Measurements from ENCODE around the gene KCTD1.
"Not testable (repeated sequence)": the region's sequence is repeated elsewhere in the genome, so short reads cannot be mapped to it uniquely, and the experiment has no call there.

The KCTD1 gene

DNA sequence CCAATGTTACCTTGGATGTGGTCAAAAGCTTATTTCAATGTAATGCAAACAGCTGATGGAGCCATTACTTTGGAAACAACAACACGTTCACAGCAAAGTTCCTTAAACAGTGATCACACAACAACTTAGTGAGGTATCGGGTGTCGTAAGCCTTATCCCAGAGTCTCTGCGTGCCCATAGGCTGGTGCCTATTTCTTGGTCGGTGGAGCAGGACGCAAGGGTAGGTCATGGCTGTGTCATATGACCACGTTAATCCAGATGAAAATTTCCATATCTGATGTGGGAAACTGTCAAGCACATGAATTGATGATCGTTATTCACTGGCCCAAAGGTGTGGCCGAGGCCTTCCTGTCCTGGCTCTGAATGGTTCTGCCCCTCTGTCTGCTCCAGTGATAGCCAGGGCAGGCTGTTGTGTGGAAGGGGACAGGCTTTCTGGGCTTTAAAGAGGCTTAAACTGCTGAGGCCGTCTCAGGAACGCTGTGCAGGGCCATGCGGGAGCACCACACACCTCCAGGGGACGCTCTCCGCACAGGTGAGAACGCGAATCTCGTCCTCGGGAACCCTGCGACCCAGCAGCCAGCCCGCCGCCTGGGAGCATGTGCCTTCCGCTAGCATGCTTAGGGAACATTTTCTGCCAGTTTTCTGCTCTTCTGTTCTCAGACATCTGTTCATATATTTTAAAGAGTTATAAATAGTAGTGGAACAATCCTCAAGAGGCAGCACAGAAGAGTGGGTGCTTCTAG is 90.6 kb downstream of the KCTD1 start:
- DNase-seq = no peak

DNA sequence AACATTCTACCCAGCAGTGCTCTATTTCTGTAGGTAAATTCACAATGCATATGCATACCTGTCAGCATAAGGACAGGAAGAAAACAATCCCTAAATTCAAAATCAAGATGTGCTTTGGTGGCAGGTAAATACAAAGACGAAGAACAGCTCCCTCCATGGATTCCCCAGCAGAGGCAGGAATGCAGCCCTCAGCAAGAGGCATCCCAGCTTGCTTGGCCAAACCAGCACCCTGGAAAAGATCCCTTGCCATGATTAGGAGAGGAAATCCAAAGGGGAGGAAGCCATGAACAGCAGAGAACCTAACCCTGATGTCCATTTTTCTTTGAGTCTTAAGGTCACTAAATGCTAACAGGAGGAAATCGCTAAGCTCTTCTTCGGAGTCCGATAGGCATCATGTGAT is 91.2 kb downstream of the KCTD1 start:
- DNase-seq = no peak

DNA sequence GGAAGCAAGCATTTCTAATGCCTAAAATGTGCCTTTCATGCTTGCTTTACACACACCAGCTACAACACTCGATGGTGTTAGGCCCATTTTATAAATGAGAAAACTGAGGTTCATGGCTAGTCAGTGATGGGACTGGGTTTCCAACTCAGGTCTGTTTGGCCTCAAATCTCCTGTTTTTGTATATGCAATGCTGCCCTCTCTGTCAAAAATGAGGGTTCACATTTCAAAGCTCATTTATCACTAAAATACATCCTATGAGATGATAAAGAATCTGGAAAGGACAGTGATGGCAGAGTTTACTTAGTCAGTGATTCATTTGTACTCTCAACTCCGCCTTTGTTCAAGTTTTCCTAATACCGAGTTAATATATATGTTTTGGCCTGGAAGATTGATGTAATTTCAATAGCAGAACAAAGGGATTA is 92.3 kb downstream of the KCTD1 start:
- DNase-seq = no peak

DNA sequence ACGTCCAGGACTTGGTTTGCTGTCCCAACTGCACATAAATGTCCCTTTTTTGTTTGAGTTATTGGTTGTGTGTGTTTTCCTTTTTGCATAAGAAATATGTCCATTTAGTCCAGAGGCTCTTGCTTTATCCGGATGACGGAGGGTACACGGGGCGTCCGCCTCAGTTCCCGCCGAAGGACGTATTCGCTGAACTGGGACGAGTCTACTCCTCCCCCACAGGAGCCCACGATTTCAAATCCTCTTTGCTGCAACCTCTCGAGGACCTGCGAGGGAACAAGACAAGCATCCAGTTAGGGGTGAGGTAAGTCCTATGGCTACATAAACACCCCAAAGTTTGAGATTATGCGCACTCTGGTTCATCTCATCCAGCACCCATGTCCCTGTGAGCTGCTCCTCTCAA is 92.7 kb downstream of the KCTD1 start:
- no peak for DNase-seq

DNA sequence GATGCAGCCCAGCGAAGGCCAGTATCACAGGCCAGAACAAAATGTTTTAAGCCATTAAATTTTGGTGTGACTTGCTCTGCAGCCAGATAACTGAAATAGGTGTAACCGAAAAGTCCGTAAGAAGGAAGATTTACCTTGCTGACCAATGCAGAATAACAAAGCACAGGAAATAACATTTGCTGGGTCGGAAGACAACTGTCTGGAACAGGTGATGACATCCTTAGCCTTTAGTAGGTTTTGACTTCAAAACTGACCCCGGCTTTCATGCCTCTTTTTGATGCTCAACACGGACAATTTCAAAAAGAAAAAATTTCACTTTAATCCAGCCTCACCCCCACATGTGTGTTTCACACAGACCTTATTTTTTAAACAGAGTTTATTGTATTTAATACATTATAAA is 93.7 kb downstream of the KCTD1 start:
- DNase-seq = no peak

DNA sequence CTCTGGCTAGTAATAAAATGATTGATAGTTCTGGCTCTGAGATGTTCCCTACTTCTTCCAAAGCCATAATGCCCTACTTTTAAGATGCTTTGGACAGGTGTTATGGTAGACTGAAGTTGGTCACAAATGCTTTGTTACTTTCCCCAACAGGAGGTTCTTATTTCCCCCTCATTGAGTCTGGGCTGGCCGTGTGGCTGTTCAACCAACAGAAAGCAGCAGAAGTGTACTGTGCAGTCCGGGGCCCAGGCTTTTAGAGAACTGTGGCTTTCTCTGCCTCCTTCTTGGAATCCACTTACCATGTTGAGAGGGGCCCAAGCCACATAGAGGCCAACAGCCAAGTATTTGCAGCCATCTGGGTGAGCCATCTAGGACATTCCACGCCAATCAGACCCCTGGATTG is 94.2 kb downstream of the KCTD1 start:
- no peak for DNase-seq

DNA sequence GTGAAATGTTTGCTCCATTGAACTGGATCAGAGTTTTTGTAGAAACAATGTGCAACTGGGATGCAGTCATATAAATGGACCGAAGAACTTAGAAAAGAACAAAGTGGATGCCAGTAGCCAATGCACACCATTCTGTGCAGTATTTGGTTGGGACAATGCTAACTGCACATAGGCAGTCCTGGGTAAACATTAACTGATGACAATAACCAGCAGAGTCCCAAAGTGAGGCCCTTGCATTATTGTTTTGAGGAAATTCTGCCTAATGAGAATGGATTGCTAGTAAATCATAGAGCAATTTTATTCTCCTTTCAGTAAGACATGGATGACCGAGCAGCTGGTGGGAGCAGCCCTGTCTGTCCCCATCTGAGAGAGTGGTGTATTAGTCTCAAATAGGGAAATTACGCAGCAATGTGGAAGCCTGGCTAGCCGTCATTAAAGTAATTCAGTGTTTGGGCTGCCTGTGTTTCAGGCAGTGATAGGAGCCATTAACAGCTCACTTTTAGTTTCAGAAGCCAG is 94.9 kb downstream of the KCTD1 start:
- DNase-seq = no peak

DNA sequence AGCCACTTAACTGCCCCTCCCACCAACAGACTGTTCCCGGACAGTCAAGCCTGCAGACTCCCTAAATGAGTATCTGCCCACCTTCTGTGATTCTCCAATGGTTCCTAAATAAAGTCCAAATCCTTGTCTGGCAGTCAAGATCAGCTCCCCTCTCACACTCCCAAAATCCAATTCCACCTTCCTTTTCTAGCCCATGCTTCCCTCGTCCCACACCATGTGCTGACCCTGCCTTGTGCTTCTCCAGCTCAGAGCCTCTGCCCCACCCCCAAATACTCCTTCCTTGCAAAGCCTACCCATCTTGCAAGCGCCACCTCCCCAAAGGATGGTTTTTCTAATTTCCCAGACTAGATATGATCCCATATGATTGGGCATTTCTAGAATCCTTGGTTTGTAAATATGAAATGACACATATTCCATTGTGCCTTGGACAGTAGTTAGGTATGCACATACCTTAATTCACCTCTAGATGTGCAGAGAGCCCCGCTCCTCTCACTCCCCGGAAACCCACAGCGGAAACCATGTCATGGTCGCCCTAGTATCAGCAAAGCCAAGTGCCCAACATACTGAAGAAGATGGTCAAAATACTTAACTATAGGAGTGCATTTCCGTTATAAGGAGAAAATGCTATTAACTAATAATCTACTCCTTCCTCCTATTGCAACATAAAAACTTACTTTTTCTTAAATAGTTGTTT is 97.2 kb downstream of the KCTD1 start:
- no peak for DNase-seq

DNA sequence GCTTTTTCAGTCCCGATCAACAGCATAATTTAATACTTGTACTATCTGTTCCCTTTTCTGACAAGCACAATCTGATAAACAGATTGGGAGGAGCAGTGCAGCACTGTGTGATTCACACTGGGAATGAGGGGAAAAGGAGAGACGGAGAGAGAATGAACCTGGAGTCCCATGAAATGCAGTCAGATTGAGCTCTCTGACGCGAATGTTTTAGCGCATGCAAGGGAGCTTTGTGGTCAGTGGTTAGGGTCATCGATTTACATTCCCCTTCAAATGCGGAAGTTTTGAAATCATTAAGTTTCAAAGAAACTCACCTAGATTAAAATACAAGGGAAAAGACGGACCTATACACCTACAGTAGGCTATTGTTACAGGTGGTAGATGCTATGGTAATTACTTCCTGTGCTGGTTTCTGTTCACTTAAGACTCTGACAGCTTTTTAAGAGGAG is 99.6 kb downstream of the KCTD1 start:
- DNase-seq = no peak

DNA sequence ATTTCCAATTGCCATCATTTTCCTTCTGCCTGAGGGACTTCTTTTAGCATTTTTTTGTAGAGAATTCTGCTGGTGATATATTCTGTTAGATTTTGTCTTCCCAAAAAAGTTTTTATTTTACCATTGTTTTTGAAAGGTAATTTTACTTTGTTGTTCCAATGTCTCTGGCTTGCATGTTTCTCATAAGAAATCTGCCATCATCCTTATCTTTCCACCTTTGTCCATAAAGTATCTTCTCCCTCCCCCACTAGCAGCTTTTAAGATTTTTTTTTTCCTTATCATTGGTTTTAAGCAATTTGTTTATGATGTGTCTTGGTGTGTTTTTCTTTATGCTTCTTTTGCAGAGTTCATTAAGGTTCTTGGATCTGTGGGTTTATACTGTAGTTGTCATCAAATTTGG is 104.5 kb downstream of the KCTD1 start:
- no peak for DNase-seq

DNA sequence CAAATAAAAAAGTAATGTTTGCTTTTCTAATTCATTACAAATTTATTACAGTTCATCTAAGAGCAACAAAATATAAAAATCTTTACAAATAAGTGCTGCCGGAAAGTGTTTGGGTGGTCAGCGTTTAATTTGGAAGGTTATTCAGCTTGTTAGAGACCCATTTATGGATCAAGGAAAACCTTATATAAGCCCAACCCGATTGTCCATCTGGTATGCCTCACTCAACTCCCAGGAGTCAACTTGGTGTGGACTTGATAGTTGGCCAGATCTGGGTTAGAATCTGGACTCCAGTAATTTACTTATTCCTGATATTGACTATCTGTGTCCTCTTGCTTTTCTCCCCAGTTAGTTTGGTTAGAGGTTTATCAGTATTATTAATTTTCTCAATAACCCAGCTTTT is 106.2 kb downstream of the KCTD1 start:
- no peak for DNase-seq

DNA sequence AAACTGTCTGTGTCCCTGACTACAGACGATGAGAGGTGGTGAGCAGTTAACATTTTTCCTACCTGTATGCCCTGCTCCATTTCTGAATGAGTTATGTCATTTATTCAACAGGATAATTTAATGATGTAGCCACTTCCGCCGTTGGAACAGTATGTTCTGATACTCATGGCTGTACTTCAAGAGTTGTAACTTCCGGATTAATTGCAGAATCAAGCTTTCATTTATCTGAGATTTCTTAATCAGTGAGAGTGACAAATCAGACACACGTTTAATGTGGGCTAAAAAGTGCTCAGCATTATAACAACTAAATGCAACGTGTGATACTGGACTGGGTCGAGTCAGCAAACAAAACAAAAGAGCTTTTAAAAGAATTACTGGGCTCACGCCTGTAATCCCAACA is 107.7 kb downstream of the KCTD1 start:
- no peak for DNase-seq

DNA sequence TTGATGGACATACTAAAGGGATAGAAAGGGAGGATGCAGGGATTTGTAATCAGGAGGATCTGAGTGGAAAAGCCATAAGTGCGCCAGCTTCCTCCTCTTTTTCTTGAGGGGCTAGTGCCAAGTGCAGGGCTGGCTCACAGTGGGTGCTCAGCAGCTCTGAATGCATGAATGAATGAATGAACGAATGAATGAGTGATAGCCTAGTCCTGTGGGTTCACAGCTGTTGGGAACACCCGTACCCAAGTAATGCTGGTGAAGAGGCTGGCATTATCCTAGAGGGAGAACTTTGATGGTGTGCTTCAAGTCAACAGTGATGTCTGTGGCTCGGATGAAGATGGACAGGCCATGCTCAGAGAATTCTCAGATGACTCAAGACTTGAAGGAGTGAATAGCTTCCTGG is 108.8 kb downstream of the KCTD1 start:
- no peak for DNase-seq

DNA sequence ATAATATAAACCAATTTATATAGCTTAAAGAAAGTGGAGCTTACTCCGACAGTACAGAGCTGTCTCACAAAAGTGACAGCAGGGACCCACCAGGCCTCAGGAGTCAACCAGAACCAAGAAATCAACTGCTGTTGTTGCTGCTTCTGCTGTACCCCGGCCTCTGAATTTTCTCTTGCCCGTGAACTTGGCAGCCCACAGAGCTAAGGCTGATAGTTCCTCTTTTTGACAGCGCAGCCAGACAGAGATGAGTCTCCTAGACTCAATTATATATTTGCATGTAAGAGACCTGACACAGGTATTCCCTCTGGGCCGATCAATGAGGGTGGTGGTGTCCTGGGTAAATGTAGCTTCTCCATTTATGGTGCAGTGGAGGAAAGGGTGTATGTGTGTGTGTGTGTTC is 109.4 kb downstream of the KCTD1 start:
- DNase-seq = no peak

DNA sequence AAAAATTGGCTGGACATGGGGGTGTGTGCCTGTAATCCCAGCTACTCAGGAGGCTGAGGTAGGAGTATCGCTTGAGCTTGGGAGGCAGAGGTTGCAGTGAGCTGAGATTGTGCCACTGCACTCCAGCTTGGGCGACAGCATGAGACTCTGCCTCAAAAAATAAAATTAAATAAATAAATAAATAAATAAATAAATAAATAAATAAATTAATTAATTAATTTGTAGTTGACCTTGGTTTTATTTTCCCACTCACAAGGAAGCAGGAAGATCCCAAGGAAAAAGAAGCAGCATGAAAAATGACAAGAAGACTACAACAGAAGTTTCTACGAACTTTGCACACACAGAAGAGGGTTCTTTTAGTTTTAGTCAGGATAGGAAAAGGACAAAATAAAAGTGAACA is 110.7 kb downstream of the KCTD1 start:
- DNase-seq = not testable (repeated sequence)

DNA sequence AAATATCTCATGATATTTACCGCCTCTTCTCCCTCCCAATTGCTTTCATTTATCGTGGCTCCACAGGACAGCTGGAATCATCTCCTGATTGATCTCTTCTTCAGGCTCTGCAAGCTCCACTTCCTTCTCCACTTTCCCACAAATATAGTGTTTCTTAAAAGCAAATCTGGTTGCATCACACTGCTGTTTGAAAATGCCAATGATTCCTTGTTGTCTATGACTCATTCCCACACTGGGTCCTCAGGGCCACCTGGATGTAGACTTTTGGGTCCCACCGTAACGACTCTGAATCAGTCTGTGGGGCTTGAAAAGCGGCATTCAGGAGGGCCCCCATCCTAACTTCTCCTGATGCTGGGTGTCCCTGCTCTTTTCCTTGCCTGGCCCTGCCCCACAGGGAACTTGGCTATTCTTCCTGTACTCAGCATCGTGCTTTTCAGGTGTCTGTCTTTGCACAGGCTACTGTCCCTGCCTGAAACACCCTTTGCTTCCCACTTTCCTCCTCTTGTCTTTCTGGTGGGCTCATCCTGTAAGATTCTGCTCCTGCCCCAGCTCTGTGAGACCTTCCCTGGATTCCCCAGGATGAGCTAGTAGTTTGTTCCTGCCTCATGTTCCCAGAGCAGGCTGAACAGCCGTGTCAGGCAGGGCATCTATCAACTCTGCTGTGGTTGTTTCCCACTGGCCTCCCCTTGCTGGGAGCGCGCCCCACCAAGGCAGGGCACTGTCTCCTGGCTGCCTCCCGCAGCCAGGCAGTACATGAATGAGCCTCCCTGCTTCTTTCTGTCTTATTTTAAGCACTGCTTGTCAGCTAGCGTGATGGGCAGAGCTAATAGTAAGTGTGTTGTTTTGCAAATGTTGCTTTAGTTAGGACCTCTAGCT is 111.9 kb downstream of the KCTD1 start:
- DNase-seq = no peak

DNA sequence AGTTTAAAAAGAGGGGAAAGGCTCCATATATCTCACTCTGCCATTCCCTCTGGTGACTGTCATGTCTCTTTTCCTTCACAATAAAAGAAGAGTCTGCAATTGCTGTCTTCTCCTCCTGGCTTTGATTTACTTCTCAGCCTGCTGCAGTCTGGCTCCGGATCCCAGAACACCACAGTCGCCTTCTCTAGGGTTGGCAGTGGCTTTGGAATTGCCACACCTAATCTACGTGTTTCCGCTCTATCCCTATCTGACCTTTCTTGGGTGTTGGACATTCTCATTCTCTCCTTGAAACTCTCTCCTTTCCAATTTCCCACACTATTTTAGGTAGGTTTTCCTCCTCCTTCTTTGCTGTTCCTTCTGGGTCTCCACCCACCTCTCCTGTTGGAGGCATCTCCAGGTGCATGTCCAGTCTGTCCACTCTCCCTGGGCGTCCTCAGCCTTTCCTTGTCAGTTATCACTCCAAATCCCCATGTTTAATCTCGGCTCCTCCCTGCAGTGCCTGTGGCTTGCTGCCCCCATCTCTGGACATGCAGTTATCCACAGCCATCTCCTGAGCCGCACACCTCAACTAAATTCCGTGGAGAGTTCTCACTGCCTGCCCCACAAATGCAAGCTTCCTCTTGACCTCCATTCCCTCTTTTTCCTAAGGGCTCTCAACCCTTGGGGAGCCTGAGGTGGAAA is 112.8 kb downstream of the KCTD1 start:
- DNase-seq = no peak

DNA sequence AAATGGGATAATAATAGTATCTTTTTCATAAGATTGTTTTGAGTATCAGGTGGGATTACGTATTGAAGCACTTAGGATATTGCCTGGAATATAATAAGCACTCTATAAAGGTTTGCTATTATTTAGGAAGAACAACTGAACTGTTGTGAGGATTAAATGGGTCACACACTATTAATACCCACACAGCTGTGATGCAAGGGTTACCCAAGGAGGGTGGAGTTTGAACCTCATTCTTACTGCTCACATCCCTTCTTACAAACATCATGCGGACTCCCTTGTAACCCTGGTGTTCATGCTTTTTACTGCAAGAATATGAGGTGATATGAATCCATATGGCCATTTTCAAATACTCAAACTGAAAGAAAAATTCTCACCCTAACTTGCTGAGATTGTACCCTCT is 113.5 kb downstream of the KCTD1 start:
- no peak for DNase-seq

DNA sequence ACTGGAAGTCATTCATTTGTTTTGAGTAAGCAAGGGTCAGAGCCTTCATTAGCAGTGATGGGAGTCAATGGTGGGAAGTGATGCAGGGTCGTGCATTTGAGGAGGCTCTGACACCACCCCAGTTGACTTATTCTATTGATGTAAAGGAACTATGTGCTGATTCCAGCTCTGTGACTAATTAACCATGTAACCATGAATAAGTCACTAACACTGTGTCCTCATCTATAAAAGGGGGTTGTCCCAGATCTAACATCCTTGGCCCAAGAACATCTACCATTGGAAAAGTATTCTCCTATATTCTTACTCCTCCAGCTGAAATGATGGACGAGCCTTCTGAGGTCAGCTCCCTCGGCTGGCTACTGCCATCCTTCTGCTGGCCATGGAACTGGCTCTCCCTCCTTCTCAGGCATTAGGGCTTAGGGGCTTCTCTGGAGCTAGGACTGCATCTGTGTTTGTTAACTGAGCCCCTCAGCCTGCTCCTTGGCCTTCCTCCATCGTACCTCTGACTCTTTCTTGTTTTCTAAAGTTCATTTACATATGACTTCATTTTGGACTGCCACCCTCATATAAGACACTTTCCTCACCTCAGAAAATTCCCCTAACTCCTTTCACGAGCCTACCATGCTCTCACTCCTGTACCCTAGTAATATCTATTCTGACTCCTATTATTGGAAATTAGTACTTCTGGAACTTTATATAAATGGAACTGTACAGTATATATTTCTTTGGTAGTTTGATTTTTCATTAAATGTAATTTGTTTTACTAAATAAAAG is 115.5 kb downstream of the KCTD1 start:
- no peak for DNase-seq

DNA sequence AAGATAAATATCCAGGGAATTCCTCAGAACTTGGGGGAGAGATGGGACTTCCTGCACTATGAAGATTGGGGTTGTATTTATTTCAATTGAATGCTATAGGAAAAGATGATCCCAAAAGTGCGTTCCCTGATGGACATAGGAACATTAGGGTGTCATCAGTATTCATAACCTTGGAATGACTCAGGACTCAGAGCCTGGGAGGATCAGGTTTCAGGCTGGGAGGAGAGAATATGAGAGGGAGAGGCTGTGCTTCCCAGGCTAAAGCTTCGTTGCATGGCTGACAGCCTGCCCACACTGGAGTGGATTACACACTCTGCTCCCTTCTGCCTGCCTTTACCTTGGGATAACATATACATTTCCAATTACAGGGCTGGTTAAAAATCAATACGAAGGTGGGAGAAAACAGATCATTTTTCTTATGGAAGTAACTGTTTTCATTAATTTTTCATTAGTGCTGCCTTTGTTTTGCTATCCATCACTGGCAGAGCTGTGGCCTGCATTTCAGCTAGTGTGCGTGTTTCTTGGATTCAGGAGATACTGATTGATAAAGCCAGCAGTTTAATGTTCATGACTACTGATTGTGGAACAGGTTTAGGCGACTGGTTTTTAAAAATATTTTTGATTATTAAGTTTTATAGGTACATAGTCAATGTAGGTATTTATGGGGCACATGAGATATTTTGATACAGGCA is 118.7 kb downstream of the KCTD1 start:
- no peak for DNase-seq

DNA sequence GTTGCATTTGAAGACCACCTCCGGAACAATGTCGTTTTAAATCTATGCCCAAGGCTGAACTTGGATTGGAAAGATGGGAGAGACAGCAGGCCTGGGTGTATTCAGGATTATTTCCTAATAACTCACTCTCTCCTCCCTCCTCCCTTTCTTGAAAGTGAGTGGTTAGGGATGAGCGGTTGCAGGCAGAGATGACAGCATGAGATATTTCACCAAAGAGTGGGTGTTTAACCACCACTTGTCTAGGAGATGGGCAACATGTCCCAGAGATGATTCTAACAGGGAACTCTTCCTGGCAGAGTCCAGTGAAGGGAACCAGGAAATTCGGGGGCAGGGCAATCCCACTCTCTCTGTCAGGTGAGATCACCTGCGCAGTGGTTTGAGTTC is 123.2 kb downstream of the KCTD1 start:
- no peak for DNase-seq
